HEK293 (cell line): Measurements from ENCODE around the gene SHCBP1.

Experiments
- CTCF ChIA-PET: fragments of 350-600 bp; formaldehyde crosslinking; extraction: SDS; loops from one replicate; lab custom pipeline; 2021; ENCODE audit warnings: antibody characterized with exemption; lab: Yijun Ruan, JAX
- POLR2A ChIA-PET: fragments of 300-600 bp; formaldehyde crosslinking; extraction: SDS; loops from one replicate; lab custom pipeline; 2020; ENCODE audit warnings: antibody characterized with exemption, inconsistent platforms; lab: Yijun Ruan, JAX
- H3K27ac ChIP-seq: fragments of 200-500 bp; sonication (Bioruptor generic); 2 replicates; pipeline ENCODE4 v1.5.1; 2014; ENCODE audit warnings: low read depth, low read length, control low read depth, inconsistent platforms; ENCODE audit errors: extremely low read depth
- H3K36me3 ChIP-seq, 2 experiments: fragments of 200-500 bp in 1 of 2; sonication (Bioruptor generic) in 1 of 2; 1 replicate in 1 of 2; 2 replicates in 1 of 2; pipeline ENCODE4 v1.5.1; 2014 to 2017; ENCODE audit warnings: inconsistent platforms in 2 of 2, low read length in 2 of 2; ENCODE audit not compliant: control insufficient read depth in 2 of 2, insufficient read depth in 1 of 2
- H3K4me1 ChIP-seq: fragments of 200-500 bp; sonication (Bioruptor generic); 2 replicates; pipeline ENCODE4 v1.5.1; 2014; ENCODE audit warnings: mild to moderate bottlenecking, low read length, inconsistent platforms; ENCODE audit not compliant: control insufficient read depth, insufficient read depth
- H3K4me3 ChIP-seq: 2 replicates; pipeline ENCODE4 v1.5.1; 2011; ENCODE audit warnings: low read depth, mild to moderate bottlenecking, control low read depth, low read length, moderate library complexity
- H3K9me3 ChIP-seq: fragments of 200-500 bp; sonication (Bioruptor generic); 2 replicates; pipeline ENCODE4 v1.5.1; 2014; ENCODE audit warnings: low read depth, low read length, inconsistent platforms; ENCODE audit not compliant: control insufficient read depth, insufficient read depth
- SALL2 ChIP-seq: fragments of 450-650 bp; formaldehyde crosslinking; IDR thresholded peaks from 2 replicates; pipeline ENCODE4 v1.5.0; 2017; ENCODE audit warnings: missing biosample characterization, mild to moderate bottlenecking, missing genetic modification characterization, borderline replicate concordance
- SP3 ChIP-seq: fragments of 450-650 bp; formaldehyde crosslinking; IDR thresholded peaks from 2 replicates; pipeline ENCODE4 v1.5.1; 2016; ENCODE audit warnings: missing biosample characterization, missing genetic modification characterization
- ZBTB1 ChIP-seq: fragments of 450-650 bp; formaldehyde crosslinking; IDR thresholded peaks from 2 replicates; pipeline ENCODE4 v1.5.1; 2016; ENCODE audit warnings: missing biosample characterization, missing genetic modification characterization
- ZBTB10 ChIP-seq: fragments of 450-650 bp; formaldehyde crosslinking; IDR thresholded peaks from 2 replicates; pipeline ENCODE4 v1.5.1; 2016; ENCODE audit warnings: missing biosample characterization, missing genetic modification characterization
- ZNF10 ChIP-seq: fragments of 450-650 bp; formaldehyde crosslinking; IDR thresholded peaks from 2 replicates; pipeline ENCODE4 v1.5.1; 2017; ENCODE audit warnings: missing biosample characterization, missing genetic modification characterization
- ZNF114 ChIP-seq: fragments of 450-650 bp; formaldehyde crosslinking; IDR thresholded peaks from 2 replicates; pipeline ENCODE4 v1.5.0; 2017; ENCODE audit warnings: missing biosample characterization, missing genetic modification characterization
- ZNF133 ChIP-seq: fragments of 450-650 bp; formaldehyde crosslinking; IDR thresholded peaks from 2 replicates; pipeline ENCODE4 v1.5.1; 2016; ENCODE audit warnings: missing biosample characterization, missing genetic modification characterization
- ZNF169 ChIP-seq: fragments of 450-650 bp; formaldehyde crosslinking; IDR thresholded peaks from 2 replicates; pipeline ENCODE4 v1.5.1; 2016; ENCODE audit warnings: missing biosample characterization, missing genetic modification characterization
- ZNF239 ChIP-seq: fragments of 450-650 bp; formaldehyde crosslinking; IDR thresholded peaks from 2 replicates; pipeline ENCODE4 v1.5.1; 2016; ENCODE audit warnings: missing biosample characterization, missing genetic modification characterization
- ZNF248 ChIP-seq: fragments of 450-650 bp; formaldehyde crosslinking; IDR thresholded peaks from 2 replicates; pipeline ENCODE4 v1.5.1; 2017; ENCODE audit warnings: missing biosample characterization, missing genetic modification characterization
- ZNF302 ChIP-seq: fragments of 450-650 bp; formaldehyde crosslinking; IDR thresholded peaks from 2 replicates; pipeline ENCODE4 v1.5.1; 2016; ENCODE audit warnings: missing biosample characterization, missing genetic modification characterization, low read depth
- ZNF350 ChIP-seq: fragments of 450-650 bp; formaldehyde crosslinking; IDR thresholded peaks from 2 replicates; pipeline ENCODE4 v1.5.0; 2017; ENCODE audit warnings: missing biosample characterization, mild to moderate bottlenecking, missing genetic modification characterization
- ZNF548 ChIP-seq: fragments of 450-650 bp; formaldehyde crosslinking; IDR thresholded peaks from 2 replicates; pipeline ENCODE4 v1.5.1; 2016; ENCODE audit warnings: missing biosample characterization, missing genetic modification characterization
- ZNF560 ChIP-seq: fragments of 450-650 bp; formaldehyde crosslinking; IDR thresholded peaks from 2 replicates; pipeline ENCODE4 v1.5.1; 2017; ENCODE audit warnings: missing biosample characterization, missing genetic modification characterization, borderline replicate concordance
- ZNF639 ChIP-seq: fragments of 450-650 bp; formaldehyde crosslinking; IDR thresholded peaks from 2 replicates; pipeline ENCODE4 v1.5.1; 2016; ENCODE audit warnings: missing biosample characterization, missing genetic modification characterization
- ZNF654 ChIP-seq: fragments of 450-650 bp; formaldehyde crosslinking; IDR thresholded peaks from 2 replicates; pipeline ENCODE4 v1.5.1; 2016; ENCODE audit warnings: low read depth, missing biosample characterization, missing genetic modification characterization
- ZNF658 ChIP-seq: fragments of 450-650 bp; formaldehyde crosslinking; IDR thresholded peaks from 2 replicates; pipeline ENCODE4; 2016; ENCODE audit warnings: missing biosample characterization, missing genetic modification characterization
- ZNF747 ChIP-seq: fragments of 450-650 bp; formaldehyde crosslinking; IDR thresholded peaks from 2 replicates; pipeline ENCODE4 v1.5.1; 2016; ENCODE audit warnings: missing biosample characterization, missing genetic modification characterization

Gene SHCBP1

DNA sequence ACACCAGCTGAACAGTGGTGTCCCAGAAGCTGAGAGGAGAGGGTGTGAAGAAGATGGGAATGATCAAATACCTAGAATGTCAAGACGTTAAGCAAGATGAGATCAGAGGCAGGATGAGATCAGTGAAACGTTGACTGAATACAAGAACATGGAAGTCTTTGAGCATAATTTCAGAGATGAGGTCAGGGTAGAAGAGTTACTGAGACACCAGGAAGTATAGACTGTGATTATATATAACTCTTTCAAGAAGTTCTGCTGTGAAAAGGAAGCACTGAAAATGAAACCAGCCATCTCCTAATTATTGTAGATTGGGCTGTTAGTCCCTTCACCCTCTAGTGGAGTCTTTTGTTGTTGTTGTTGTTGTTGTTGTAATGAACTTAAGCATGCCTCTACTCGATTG is 9.1 kb downstream of the SHCBP1 start:
- Histone ChIP-seq H3K36me3 (peaks cover 23 to 81% of the 10 kb centered on the region in 2 experiments), H3K4me1 (no peaks in the 10 kb centered on the region), H3K9me3 (no peaks in the 10 kb centered on the region), H3K4me3 (no peak overlapping the region), H3K27ac (no peak overlapping the region)
- CTCF ChIA-PET, result no interaction called here
- no peak for TF ChIP-seq ZNF350 (tag by site-specific recombination)
- TF ChIP-seq ZNF239 (tag by site-specific recombination), result no peak
- TF ChIP-seq ZNF747 (tag by site-specific recombination), result no peak
- TF ChIP-seq ZNF169 (tag by site-specific recombination), result no peak
- TF ChIP-seq ZNF114, result no peak
- no peak for TF ChIP-seq ZNF548 (tag by site-specific recombination)
- no peak for TF ChIP-seq ZNF639 (tag by site-specific recombination)
- POLR2A ChIA-PET, result no interaction called here

DNA sequence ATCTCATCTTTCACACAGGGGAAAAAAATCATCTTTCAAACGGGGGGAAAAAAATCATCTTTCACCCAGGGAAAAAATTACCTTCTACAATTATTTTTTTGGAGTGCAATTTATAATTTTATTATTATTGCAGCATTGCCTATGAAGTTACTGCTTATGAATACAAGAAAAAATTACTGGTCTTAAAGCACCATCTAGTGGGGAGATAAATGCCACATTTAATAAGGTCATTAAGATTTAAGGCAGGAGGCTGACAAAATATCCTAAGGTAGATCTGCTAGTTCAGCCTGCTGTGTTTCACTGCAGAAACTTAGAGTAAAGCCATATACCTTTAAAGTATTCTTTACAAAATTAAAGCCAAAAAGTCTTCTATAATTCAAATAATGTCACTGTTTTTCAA is 13.7 kb downstream of the SHCBP1 start:
- Histone ChIP-seq H3K36me3 (peaks cover 34 to 72% of the 10 kb centered on the region in 2 experiments), H3K27ac (no peak overlapping the region), H3K9me3 (no peaks in the 10 kb centered on the region), H3K4me3 (no peak overlapping the region), H3K4me1 (no peaks in the 10 kb centered on the region)
- CTCF ChIA-PET, result interaction anchor here (1.3 to 4.9 kb wide), 2 partner anchors 52 to 56 kb away, joined by 6 to 48 read pairs; no protein-coding TSS in a partner anchor
- POLR2A ChIA-PET, result no interaction called here
- no peak for TF ChIP-seq SALL2 (tag by site-specific recombination)
- TF ChIP-seq SP3, result no peak
- TF ChIP-seq ZNF560 (tag by site-specific recombination), result no peak
- no peak for TF ChIP-seq ZNF302 (tag by site-specific recombination)
- no peak for TF ChIP-seq ZNF350 (tag by site-specific recombination)
- TF ChIP-seq ZNF654 (tag by site-specific recombination), result peak; percentile 21; the same call in 1 of the 2 replicates
- TF ChIP-seq, all 188 proteins: peak for 1

- ChIA-PET CTCF (interaction anchor here (0.6 to 4.9 kb wide), 7 partner anchors 11 to 1817 kb away, joined by 3 to 48 read pairs (median 3); no protein-coding TSS in a partner anchor), POLR2A (no interaction called here)
- Histone ChIP-seq H3K9me3 (no peaks in the 10 kb centered on the region), H3K4me1 (no peaks in the 10 kb centered on the region)
- no peak for TF ChIP-seq ZBTB10 (tag by site-specific recombination)
- TF ChIP-seq ZNF133 (tag by site-specific recombination), result no peak
- TF ChIP-seq ZNF248 (tag by site-specific recombination), result no peak
- no peak for TF ChIP-seq ZNF658 (tag by site-specific recombination)
- TF ChIP-seq ZBTB1, result no peak
- TF ChIP-seq ZNF10 (tag by site-specific recombination), result no peak
- TF ChIP-seq, all 188 proteins: peak for 0
- Histone ChIP-seq H3K36me3 (peaks cover 45 to 73% of the 10 kb centered on the region in 2 experiments), H3K27ac (no peak overlapping the region), H3K4me3 (no peak overlapping the region)
Measured at GRCh38 chr16:46606231-46606630, 14.9 kb downstream of the SHCBP1 start.
